ENCODE measurements around the gene MISP3.

The MISP3 gene

DNA sequence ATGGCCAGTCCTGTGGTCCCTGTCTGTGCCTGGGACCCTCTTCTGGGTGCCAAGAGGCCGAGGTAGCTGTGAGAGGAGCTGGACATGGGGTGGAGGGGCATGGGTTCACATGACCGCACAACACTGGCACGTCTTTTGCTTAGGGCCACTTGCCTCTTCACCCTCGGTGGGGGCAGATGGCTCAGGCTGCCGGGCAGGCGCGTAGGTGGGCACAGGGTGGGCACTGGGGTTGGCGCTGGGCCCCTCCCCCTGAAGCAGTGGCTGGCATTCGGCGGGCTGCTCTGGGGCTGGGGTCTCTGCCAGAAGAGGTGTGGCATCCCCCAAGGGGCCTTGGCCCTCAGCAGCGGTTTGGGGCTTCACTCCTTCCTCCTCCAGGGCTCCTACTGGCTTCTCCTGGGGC lies 19.1 kb upstream of the MISP3 start:
- Histone ChIP-seq H3K9me3 (ENCODE audit: control insufficient read depth, low read length) (no peaks in the 10 kb centered on the region), H3K27me3 (ENCODE audit: control insufficient read depth, insufficient read depth, low read length, poor library complexity, severe bottlenecking) (peaks cover 23% of the 10 kb centered on the region), H3K36me3 (ENCODE audit: control insufficient read depth, insufficient read depth, low read length) (no peaks in the 10 kb centered on the region), H3K4me1 (ENCODE audit: control insufficient read depth, insufficient read depth, low read length) (no peaks in the 10 kb centered on the region), H3K4me3 (ENCODE audit: insufficient read depth, low read depth, low read length) (no peak overlapping the region), H3K27ac (ENCODE audit: insufficient read depth, low read depth, low read length, poor library complexity, severe bottlenecking) (no peak overlapping the region)
- WGBS, 2 experiments, result 92 to 93% methylated on average over 11 of the region's 11 CpGs

DNA sequence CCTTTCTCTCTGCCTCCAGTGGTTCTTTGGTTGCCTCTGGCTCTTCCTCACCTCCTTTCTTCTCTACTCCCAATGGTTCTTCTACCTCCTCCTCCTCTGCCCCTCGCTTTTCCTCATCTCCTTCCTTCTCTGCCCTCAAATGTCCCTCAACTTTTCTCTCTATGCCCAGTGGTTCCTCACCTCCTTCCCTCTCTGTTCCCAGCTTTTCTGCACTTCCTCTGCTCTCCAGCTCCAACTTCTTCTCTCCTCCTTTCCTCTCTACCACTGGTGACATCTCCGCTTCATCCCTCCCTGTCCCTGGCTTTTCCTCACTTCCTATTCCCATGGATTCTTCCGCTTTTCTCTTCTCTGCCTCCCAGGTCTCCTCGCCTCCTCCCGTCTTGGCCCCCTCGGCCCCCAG lies 18.5 kb upstream of the MISP3 start:
- Histone ChIP-seq H3K4me1 (ENCODE audit: control insufficient read depth, insufficient read depth, low read length) (no peaks in the 10 kb centered on the region), H3K9me3 (ENCODE audit: control insufficient read depth, low read length) (no peaks in the 10 kb centered on the region), H3K36me3 (ENCODE audit: control insufficient read depth, insufficient read depth, low read length) (no peaks in the 10 kb centered on the region), H3K4me3 (ENCODE audit: insufficient read depth, low read depth, low read length) (no peak overlapping the region), H3K27ac (ENCODE audit: insufficient read depth, low read depth, low read length, poor library complexity, severe bottlenecking) (no peak overlapping the region), H3K27me3 (ENCODE audit: control insufficient read depth, insufficient read depth, low read length, poor library complexity, severe bottlenecking) (peaks cover 29% of the 10 kb centered on the region)
- WGBS, 2 experiments, result 87 to 91% methylated on average over 6 of the region's 6 CpGs

DNA sequence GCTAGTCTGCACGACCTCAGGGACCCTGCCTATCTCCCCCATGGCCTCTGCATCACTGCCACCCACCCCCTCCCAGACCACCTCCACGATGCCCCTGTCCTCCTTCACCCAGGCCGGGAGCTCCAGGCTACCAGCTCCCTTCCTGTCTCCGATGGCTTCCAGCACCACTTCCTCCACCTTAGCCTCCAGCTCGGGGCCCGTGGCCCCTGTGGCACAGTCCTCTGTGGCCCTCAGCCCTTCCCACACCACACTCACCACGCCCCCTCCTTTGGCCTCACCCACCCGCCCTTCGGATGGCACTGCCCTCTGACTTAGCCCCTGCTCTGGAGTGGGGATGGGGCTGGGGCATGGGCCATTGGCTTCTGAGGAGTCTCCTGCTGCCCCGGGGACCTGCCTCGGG lies 17.9 kb upstream of the MISP3 start:
- H3K9me3 ChIP-seq (ENCODE audit: control insufficient read depth, low read length), result no peaks in the 10 kb centered on the region
- H3K27ac ChIP-seq (ENCODE audit: insufficient read depth, low read depth, low read length, poor library complexity, severe bottlenecking), result no peak overlapping the region
- no peaks in the 10 kb centered on the region for H3K36me3 ChIP-seq (ENCODE audit: control insufficient read depth, insufficient read depth, low read length)
- H3K4me1 ChIP-seq (ENCODE audit: control insufficient read depth, insufficient read depth, low read length), result peaks cover 2% of the 10 kb centered on the region
- H3K27me3 ChIP-seq (ENCODE audit: control insufficient read depth, insufficient read depth, low read length, poor library complexity, severe bottlenecking), result peaks cover 34% of the 10 kb centered on the region
- no peak overlapping the region for H3K4me3 ChIP-seq (ENCODE audit: insufficient read depth, low read depth, low read length)
- 87% methylated on average over 11 of the region's 11 CpGs for whole genome bisulfite sequencing, 2 experiments

DNA sequence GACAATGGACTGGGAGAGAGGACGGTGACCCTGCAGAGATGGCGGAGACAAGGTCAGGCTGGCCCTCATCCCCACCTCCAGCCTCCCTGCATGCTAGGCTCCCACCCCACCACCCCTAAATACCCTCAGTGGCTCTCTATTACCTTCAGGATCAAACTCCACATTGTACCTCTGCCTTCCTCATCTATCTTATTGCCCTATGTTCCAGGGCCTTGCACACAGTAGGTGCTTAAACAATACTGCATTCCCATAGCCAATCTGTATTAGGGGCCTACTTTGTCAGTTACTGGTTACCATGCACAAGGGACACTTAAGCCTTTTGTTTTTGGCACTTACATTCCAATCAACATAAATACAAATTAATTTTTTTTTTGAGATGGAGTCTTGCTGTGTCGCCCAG lies 17.2 kb upstream of the MISP3 start:
- 93% methylated on average over 3 of the region's 3 CpGs for WGBS, 2 experiments
- Histone ChIP-seq H3K36me3 (ENCODE audit: control insufficient read depth, insufficient read depth, low read length) (no peaks in the 10 kb centered on the region), H3K27me3 (ENCODE audit: control insufficient read depth, insufficient read depth, low read length, poor library complexity, severe bottlenecking) (peaks cover 34% of the 10 kb centered on the region)

DNA sequence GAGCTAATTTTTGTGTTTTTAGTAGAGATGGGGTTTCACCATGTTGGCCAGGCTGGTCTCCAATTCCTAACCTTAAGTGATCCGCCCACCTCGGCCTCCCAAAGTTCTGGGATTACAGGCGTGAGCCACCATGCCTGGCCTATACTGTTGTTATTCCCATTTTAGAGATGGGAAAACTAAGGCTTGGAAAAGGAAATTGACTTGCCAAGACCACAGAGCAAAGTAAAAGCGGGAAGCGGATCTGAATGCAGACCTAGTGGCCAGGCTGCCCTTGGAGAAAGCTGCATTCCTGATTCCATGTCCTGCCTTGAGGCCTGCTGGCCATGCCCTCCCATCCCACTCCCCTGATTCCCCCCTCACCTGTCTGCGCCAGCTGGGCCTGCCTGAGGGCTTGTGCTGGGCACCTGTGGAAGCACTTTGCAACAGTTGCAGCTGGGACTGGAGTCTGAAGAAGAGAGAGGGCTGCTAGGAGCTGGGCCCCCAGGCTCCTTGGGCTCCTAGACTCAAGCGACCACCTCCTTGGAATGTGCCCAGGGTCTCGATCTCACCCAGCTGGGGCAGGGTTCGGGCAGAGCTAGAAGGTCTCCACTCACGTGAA lies 16.4 kb upstream of the MISP3 start:
- 91 to 92% methylated on average over 10 of the region's 10 CpGs for WGBS, 2 experiments
- H3K27me3 ChIP-seq (ENCODE audit: control insufficient read depth, insufficient read depth, low read length, poor library complexity, severe bottlenecking), result peaks cover 34% of the 10 kb centered on the region
- no peaks in the 10 kb centered on the region for H3K36me3 ChIP-seq (ENCODE audit: control insufficient read depth, insufficient read depth, low read length)
- no peak overlapping the region for H3K4me3 ChIP-seq (ENCODE audit: insufficient read depth, low read depth, low read length)
- peaks cover 4% of the 10 kb centered on the region for H3K4me1 ChIP-seq (ENCODE audit: control insufficient read depth, insufficient read depth, low read length)
- no peaks in the 10 kb centered on the region for H3K9me3 ChIP-seq (ENCODE audit: control insufficient read depth, low read length)
- no peak overlapping the region for H3K27ac ChIP-seq (ENCODE audit: insufficient read depth, low read depth, low read length, poor library complexity, severe bottlenecking)

More for the DNA sequence above, 17.2 kb upstream of the MISP3 start:
- H3K27ac ChIP-seq (ENCODE audit: insufficient read depth, low read depth, low read length, poor library complexity, severe bottlenecking), result no peak overlapping the region
- no peak overlapping the region for H3K4me3 ChIP-seq (ENCODE audit: insufficient read depth, low read depth, low read length)
- H3K4me1 ChIP-seq (ENCODE audit: control insufficient read depth, insufficient read depth, low read length), result peaks cover 4% of the 10 kb centered on the region
- no peaks in the 10 kb centered on the region for H3K9me3 ChIP-seq (ENCODE audit: control insufficient read depth, low read length)

DNA sequence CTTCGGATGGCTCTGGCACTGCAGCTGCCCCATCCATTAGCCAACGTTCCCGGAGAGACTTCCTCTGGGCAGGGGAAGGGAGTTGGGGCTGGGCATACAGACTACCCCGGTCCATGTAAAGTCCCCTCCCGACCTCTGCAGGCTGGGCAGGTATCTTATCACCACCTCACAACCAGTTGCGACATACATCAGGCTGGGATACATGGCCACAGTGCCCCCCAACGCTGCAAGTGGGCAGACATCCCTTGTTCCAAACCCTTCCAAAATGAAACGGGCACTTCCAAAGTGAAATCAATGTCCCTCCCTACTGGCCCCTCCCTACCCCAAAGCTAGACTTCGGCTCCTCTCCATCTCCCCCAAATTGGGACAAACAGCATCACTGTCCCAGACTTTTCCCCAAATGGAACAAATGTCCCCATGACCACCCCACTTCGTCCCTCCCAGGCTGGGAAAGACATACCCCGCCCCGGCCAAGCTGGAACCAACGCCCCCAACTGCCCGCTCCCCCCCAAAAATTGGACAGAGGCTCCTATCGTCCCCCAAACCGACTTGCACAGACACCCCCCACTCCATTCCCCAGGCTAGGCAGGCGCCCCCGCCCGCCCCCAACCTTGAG lies 15.7 kb upstream of the MISP3 start:
- Histone ChIP-seq H3K4me1 (ENCODE audit: control insufficient read depth, insufficient read depth, low read length) (peaks cover 4% of the 10 kb centered on the region), H3K4me3 (ENCODE audit: insufficient read depth, low read depth, low read length) (peak overlapping the region; percentile 35), H3K27ac (ENCODE audit: insufficient read depth, low read depth, low read length, poor library complexity, severe bottlenecking) (no peak overlapping the region), H3K36me3 (ENCODE audit: control insufficient read depth, insufficient read depth, low read length) (no peaks in the 10 kb centered on the region), H3K9me3 (ENCODE audit: control insufficient read depth, low read length) (no peaks in the 10 kb centered on the region), H3K27me3 (ENCODE audit: control insufficient read depth, insufficient read depth, low read length, poor library complexity, severe bottlenecking) (peaks cover 34% of the 10 kb centered on the region)
- WGBS, 2 experiments, result 28 to 30% methylated on average over 19 of the region's 19 CpGs

DNA sequence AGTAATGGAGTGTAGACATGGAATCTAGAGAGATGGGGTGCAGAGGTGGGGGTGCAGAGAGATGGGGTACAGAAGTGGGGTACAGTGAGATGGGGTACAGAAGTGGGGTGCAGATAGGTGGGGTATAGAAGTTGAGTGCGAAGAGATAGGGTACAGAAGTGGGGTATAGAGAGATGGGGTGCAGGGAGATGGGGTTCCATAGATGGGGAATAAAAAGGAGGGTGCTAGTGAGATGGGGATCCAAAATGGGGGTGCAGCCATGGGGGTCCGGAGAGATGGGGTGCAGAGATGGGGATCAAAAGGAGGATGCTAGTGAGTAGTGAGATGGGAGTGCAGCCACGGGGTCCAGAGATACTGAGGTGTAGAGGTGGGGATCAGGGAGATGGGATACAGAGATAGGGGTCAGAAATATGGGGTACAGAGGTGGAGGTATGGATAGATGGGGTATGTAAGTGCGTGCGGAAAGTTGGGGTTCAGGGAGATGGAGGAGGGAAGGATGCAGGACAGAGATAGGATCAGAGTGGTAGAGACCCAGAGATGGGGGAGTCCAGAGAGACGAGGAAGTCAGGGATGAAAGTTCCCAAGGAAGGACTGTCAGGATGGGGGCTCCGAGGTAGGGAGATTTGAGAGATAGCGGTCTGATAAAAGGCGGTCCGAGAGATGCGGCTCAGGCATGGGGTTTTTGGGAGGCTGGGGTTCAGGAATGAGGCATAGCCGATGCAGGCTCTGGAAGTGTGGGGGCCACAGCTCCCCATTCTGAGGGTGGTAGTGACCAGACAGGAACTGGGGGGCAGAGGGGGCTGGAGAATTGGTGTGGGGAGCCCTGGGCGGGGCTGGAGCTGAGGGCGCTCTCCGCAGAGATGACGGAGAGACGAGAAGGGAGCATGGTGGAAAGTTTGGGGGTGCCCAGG lies 14.1 kb upstream of the MISP3 start:
- Histone ChIP-seq H3K4me3 (ENCODE audit: insufficient read depth, low read depth, low read length) (peak overlapping the region; percentile 35), H3K27ac (ENCODE audit: insufficient read depth, low read depth, low read length, poor library complexity, severe bottlenecking) (no peak overlapping the region), H3K4me1 (ENCODE audit: control insufficient read depth, insufficient read depth, low read length) (peaks cover 4% of the 10 kb centered on the region), H3K9me3 (ENCODE audit: control insufficient read depth, low read length) (no peaks in the 10 kb centered on the region), H3K36me3 (ENCODE audit: control insufficient read depth, insufficient read depth, low read length) (no peaks in the 10 kb centered on the region), H3K27me3 (ENCODE audit: control insufficient read depth, insufficient read depth, low read length, poor library complexity, severe bottlenecking) (peaks cover 34% of the 10 kb centered on the region)
- WGBS, 2 experiments, result 49% methylated on average over 17 of the region's 17 CpGs

DNA sequence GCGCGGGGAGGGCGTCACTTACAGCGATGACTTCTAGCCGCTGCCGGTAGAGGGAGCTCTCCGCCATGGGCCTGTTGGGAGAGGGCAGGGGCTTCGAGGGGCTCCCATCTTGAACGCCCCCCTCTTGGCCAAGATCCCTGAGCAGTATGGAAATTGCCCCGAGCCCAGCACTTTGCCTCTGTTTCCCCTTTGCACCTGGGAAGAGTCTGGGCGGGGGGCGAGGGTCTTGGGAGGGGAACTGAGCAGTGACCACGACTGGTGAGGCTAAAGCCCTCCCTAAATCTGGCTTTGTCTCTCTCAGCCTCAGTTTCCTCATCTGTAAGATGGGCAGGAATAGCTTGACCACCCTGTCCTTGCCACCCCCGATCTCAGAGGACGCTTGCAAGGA lies 13.5 kb upstream of the MISP3 start:
- H3K27me3 ChIP-seq (ENCODE audit: control insufficient read depth, insufficient read depth, low read length, poor library complexity, severe bottlenecking), result peaks cover 34% of the 10 kb centered on the region
- no peak overlapping the region for H3K27ac ChIP-seq (ENCODE audit: insufficient read depth, low read depth, low read length, poor library complexity, severe bottlenecking)
- H3K4me1 ChIP-seq (ENCODE audit: control insufficient read depth, insufficient read depth, low read length), result peaks cover 4% of the 10 kb centered on the region
- no peaks in the 10 kb centered on the region for H3K36me3 ChIP-seq (ENCODE audit: control insufficient read depth, insufficient read depth, low read length)
- WGBS, 2 experiments, result 34 to 35% methylated on average over 15 of the region's 15 CpGs
- no peaks in the 10 kb centered on the region for H3K9me3 ChIP-seq (ENCODE audit: control insufficient read depth, low read length)
- H3K4me3 ChIP-seq (ENCODE audit: insufficient read depth, low read depth, low read length), result no peak overlapping the region

DNA sequence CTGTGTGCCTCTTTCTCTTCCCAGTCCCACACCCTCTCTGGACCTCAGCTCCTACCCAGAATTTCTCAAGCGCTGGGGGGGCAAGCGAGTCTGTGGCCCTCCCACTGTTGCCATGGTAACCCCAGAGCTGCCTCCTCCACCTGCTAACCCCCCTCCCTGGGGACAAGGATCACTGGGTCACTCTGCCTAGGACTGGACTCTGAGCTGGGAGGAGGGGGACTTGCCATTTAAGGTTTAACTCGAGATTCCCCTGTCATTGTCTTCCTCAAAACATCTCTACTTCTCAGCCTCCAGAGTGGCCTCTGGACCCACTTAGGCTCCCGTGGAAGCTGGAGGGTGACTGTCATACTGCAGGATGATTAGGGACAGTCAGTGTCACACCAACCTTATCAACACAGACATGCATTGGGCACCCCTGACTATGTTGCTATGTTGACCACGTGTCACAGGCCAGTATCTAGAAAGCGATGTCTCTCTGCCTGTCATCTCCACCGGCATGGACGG lies 12.9 kb upstream of the MISP3 start:
- Histone ChIP-seq H3K9me3 (ENCODE audit: control insufficient read depth, low read length) (no peaks in the 10 kb centered on the region), H3K4me1 (ENCODE audit: control insufficient read depth, insufficient read depth, low read length) (peaks cover 4% of the 10 kb centered on the region), H3K27ac (ENCODE audit: insufficient read depth, low read depth, low read length, poor library complexity, severe bottlenecking) (no peak overlapping the region), H3K36me3 (ENCODE audit: control insufficient read depth, insufficient read depth, low read length) (no peaks in the 10 kb centered on the region), H3K4me3 (ENCODE audit: insufficient read depth, low read depth, low read length) (no peak overlapping the region), H3K27me3 (ENCODE audit: control insufficient read depth, insufficient read depth, low read length, poor library complexity, severe bottlenecking) (peaks cover 34% of the 10 kb centered on the region)
- WGBS, 2 experiments, result 60 to 67% methylated on average over 8 of the region's 8 CpGs

DNA sequence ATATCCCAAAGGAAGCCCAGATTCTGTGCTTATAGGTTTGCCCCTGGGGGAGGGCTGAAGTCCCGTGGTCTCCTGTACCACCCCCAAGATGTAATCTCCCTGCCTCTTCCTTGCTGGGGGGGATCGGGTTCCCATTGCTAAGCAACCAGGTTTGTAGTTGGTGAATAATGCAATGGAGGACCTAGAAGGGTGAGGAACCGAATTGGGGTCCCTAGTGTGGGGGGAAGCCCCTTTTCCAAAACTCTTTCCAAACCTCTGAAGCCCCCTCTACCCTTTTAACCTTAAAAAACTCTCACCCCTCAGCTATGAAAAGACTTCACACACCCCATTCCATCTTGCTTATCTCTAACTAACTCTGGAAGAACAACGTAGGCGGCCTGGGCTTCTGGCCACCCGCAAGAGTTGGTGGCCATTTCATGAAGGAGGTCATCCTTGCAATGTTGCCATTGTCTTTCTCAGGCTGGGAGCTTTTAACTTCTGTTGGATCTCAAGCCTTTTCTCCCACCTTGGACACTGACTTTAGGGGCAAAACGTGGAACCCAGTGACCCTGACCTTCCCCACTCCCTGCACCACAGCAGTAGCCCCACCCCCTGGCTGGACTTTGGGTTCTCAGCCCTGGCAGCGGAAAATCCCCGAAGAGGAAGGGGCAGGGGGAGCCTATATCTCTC lies 11.4 kb upstream of the MISP3 start:
- no peak overlapping the region for H3K27ac ChIP-seq (ENCODE audit: insufficient read depth, low read depth, low read length, poor library complexity, severe bottlenecking)
- H3K36me3 ChIP-seq (ENCODE audit: control insufficient read depth, insufficient read depth, low read length), result no peaks in the 10 kb centered on the region
- no peaks in the 10 kb centered on the region for H3K9me3 ChIP-seq (ENCODE audit: control insufficient read depth, low read length)
- H3K4me1 ChIP-seq (ENCODE audit: control insufficient read depth, insufficient read depth, low read length), result peaks cover 4% of the 10 kb centered on the region
- 75 to 77% methylated on average over 9 of the region's 9 CpGs for WGBS, 2 experiments
- H3K27me3 ChIP-seq (ENCODE audit: control insufficient read depth, insufficient read depth, low read length, poor library complexity, severe bottlenecking), result peaks cover 33% of the 10 kb centered on the region
- H3K4me3 ChIP-seq (ENCODE audit: insufficient read depth, low read depth, low read length), result no peak overlapping the region

Data from ectodermal cell (in vitro differentiated cells).